Measurements from ENCODE around the gene ABHD11.

DNA sequence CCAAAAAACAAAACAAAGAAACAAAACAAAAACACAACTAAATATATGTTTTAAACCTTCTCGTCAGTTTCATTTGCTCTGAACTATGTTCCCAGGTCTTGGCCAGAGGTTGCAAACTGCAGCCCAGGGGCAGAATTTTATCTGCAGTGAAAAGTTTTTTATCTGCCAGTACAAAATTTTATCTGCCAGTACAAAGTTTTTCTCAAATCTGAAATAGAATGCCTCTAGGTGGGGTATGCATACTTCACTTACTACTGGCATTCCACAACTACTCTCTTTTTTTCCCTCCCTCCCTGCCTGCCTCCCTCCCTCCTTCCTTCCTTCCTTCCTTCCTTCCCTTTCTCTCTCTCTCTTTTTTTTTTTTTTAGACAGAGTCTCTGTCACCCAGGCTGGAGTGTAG lies 40.9 kb upstream of the ABHD11 start:
- TF ChIP-seq, protein P1, sequence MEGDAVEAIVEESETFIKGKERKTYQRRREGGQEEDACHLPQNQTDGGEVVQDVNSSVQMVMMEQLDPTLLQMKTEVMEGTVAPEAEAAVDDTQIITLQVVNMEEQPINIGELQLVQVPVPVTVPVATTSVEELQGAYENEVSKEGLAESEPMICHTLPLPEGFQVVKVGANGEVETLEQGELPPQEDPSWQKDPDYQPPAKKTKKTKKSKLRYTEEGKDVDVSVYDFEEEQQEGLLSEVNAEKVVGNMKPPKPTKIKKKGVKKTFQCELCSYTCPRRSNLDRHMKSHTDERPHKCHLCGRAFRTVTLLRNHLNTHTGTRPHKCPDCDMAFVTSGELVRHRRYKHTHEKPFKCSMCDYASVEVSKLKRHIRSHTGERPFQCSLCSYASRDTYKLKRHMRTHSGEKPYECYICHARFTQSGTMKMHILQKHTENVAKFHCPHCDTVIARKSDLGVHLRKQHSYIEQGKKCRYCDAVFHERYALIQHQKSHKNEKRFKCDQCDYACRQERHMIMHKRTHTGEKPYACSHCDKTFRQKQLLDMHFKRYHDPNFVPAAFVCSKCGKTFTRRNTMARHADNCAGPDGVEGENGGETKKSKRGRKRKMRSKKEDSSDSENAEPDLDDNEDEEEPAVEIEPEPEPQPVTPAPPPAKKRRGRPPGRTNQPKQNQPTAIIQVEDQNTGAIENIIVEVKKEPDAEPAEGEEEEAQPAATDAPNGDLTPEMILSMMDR (IDR thresholded peaks at IDR 0.05 in 4 of 5, conservative IDR thresholded peaks at IDR 0.05 in 1 of 5) = no peak
- TF ChIP-seq POLR2A (IDR thresholded peaks at IDR 0.05) = no peak
